ENCODE data around the gene LRRN2. TPM values are rescaled to one million over a fixed set of nuclear protein-coding genes. Genes with fewer than 3 reads are reported as not detected.

LRRN2 gene
- total and polyA plus RNA-seq, 9 of the 15 experiments (the other 6 are each of a cell fraction or from before 2014, with no cell fraction given) = 0.05 TPM; not detected in 8

DNA sequence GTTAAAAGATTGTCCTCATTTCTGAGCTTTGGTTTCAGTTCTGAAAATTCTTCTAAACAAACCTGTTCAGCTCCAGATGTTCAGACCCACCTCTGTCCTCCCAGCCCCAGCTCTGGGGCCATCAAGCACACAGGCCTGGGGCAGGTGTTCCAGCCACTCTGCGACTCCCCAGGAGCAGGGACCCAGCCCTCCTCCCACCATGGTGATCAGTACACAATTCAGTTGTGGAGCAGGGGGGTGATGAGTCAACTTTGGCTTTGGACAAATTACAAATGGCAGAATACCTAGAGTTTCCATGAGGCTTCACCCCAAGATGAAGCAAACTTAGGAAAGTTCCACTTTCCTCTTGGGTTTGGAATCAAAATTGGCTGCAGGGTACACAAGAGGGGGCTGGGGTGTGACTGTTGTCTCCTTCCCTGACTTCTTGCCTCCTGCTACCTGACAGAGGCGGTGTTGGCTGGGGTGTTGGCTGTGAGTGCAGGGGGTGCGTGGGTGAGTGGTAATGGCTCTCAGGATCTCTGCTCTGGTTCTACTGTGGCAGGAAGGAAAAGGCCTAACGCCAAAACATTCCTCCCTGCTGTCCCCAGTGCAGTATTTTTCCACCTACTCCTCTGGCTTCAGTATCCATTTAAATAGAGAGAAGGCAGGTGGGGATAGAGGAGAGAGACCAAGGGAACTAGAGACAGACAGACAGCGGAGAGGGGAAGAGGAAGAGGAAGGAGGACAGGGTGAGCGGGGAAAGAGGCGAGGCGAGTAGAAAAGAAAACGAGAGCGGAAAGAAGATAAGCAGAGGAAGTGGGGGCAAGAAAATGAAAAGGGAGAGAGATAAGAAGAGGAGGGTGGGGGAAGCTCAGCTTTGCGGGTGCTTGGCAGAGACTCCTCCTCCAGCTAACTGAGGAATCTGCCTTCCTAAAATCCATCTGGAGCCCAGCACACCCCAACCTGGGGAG, 20.6 kb upstream of the LRRN2 start (continued):
- TF ChIP-seq HNRNPL (IDR thresholded peaks at IDR 0.05; ENCODE audit: low read depth, low read length) (no peak), HLTF (IDR thresholded peaks at IDR 0.05) (peak; percentile 98), CBFA2T3 (IDR thresholded peaks at IDR 0.05) (peak; percentile 94), ZNF24 (IDR thresholded peaks at IDR 0.05) (0 out of 2 replicates have a peak, but pooled peaks have one; percentile 20), ZNF134 (CRISPR knock-in tag; conservative IDR thresholded peaks at IDR 0.05) (peak; percentile 48; the same call in 1 of the 2 replicates), ZC3H8 (IDR thresholded peaks at IDR 0.05) (0 out of 2 replicates have a peak, but pooled peaks have one; percentile 50), KAT8 (IDR thresholded peaks at IDR 0.05; ENCODE audit: low read depth) (no peak), OTX1 (CRISPR knock-in tag; IDR thresholded peaks at IDR 0.05) (peak; percentile 96), ZNF384 (IDR thresholded peaks at IDR 0.05; ENCODE audit: low read depth, low read length) (no peak), TCF3 (CRISPR knock-in tag; IDR thresholded peaks at IDR 0.05) (peak; percentile 67), CBFA2T2 (conservative IDR thresholded peaks at IDR 0.05) (peak; percentile 84), ZNF586 (CRISPR knock-in tag; conservative IDR thresholded peaks at IDR 0.05) (no peak), ZNF740 (CRISPR knock-in tag; IDR thresholded peaks at IDR 0.05) (no peak), ZNF740 (tag; IDR thresholded peaks at IDR 0.05) (0 out of 4 replicates have a peak, but pooled peaks of 1 of the 2 experiments have one; percentile 42), ZNF668 (CRISPR knock-in tag; IDR thresholded peaks at IDR 0.05) (peak; percentile 30; the same call in 1 of the 2 replicates), FOXJ2 (tag; IDR thresholded peaks at IDR 0.05) (no peak), CHD2 (IDR thresholded peaks at IDR 0.05; ENCODE audit: low read depth, low read length) (no peak), ELF2 (CRISPR knock-in tag; IDR thresholded peaks at IDR 0.05) (peak; percentile 54; the same call in 1 of the 2 replicates), CREM (IDR thresholded peaks at IDR 0.05; ENCODE audit: low read depth) (0 out of 2 replicates have a peak, but pooled peaks have one; percentile 39), CUX1 (CRISPR knock-in tag; IDR thresholded peaks at IDR 0.05) (no peak), KHSRP (IDR thresholded peaks at IDR 0.05) (peak; percentile 42; the same call in 1 of the 2 replicates), EP300 (IDR thresholded peaks at IDR 0.05; ENCODE audit: low read length) (peak; percentile 91)
- TF ChIP-seq, protein P1, sequence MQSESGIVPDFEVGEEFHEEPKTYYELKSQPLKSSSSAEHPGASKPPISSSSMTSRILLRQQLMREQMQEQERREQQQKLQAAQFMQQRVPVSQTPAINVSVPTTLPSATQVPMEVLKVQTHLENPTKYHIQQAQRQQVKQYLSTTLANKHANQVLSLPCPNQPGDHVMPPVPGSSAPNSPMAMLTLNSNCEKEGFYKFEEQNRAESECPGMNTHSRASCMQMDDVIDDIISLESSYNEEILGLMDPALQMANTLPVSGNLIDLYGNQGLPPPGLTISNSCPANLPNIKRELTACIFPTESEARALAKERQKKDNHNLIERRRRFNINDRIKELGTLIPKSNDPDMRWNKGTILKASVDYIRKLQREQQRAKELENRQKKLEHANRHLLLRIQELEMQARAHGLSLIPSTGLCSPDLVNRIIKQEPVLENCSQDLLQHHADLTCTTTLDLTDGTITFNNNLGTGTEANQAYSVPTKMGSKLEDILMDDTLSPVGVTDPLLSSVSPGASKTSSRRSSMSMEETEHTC (IDR thresholded peaks at IDR 0.05) = no peak

Measured in K562 (cell line).